ENCODE results near the gene ZNF800.

The ZNF800 gene

GRCh38 chr7:127332880-127333279 lies 59.6 kb downstream of the ZNF800 start:
- peaks cover 80% of the 10 kb centered on the region for H3K27me3 ChIP-seq
- H3K36me3 ChIP-seq, result no peaks in the 10 kb centered on the region

DNA sequence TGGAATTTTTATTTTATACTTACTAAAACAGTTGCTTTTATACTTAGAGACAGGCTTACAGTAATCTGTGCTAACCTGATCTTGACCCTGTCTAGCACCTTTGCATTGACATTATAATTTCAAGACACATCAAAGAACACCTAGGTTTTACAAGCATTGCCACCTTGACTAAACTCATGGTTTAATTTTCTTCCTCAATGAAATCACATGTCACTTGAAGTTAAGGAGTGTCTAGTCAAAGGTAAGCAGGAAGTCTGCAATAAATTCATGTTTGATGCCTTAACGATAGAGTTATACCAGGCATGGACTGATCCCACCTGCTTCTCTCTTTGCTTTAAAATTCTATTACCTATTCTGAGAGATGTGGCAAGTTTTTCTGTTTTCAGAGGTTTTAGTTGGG lies 62.4 kb downstream of the ZNF800 start:
- Histone ChIP-seq H3K36me3 (no peaks in the 10 kb centered on the region), H3K4me3 (ENCODE audit: low read depth in 1 of 2, low read length in 1 of 2) (no peak overlapping the region), H3K27ac (no peak overlapping the region), H3K27me3 (peaks cover 80% of the 10 kb centered on the region), H3K4me1 (ENCODE audit: control insufficient read depth in 1 of 2, insufficient read depth in 1 of 2, low read depth in 1 of 2, low read length in 1 of 2) (no peaks in the 10 kb centered on the region), H3K9me3 (no peaks in the 10 kb centered on the region)
- TF ChIP-seq, protein P1, sequence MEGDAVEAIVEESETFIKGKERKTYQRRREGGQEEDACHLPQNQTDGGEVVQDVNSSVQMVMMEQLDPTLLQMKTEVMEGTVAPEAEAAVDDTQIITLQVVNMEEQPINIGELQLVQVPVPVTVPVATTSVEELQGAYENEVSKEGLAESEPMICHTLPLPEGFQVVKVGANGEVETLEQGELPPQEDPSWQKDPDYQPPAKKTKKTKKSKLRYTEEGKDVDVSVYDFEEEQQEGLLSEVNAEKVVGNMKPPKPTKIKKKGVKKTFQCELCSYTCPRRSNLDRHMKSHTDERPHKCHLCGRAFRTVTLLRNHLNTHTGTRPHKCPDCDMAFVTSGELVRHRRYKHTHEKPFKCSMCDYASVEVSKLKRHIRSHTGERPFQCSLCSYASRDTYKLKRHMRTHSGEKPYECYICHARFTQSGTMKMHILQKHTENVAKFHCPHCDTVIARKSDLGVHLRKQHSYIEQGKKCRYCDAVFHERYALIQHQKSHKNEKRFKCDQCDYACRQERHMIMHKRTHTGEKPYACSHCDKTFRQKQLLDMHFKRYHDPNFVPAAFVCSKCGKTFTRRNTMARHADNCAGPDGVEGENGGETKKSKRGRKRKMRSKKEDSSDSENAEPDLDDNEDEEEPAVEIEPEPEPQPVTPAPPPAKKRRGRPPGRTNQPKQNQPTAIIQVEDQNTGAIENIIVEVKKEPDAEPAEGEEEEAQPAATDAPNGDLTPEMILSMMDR (IDR thresholded peaks at IDR 0.05), result no peak

More at GRCh38 chr7:127332880-127333279, 59.6 kb downstream of the ZNF800 start:
- no peaks in the 10 kb centered on the region for H3K4me1 ChIP-seq (ENCODE audit: control insufficient read depth in 1 of 2, insufficient read depth in 1 of 2, low read depth in 1 of 2, low read length in 1 of 2)
- H3K9me3 ChIP-seq, result no peaks in the 10 kb centered on the region
- H3K27ac ChIP-seq, result no peak overlapping the region
- H3K4me3 ChIP-seq (ENCODE audit: low read depth in 1 of 2, low read length in 1 of 2), result no peak overlapping the region
- TF ChIP-seq, protein P1 (IDR thresholded peaks at IDR 0.05), result no peak

DNA sequence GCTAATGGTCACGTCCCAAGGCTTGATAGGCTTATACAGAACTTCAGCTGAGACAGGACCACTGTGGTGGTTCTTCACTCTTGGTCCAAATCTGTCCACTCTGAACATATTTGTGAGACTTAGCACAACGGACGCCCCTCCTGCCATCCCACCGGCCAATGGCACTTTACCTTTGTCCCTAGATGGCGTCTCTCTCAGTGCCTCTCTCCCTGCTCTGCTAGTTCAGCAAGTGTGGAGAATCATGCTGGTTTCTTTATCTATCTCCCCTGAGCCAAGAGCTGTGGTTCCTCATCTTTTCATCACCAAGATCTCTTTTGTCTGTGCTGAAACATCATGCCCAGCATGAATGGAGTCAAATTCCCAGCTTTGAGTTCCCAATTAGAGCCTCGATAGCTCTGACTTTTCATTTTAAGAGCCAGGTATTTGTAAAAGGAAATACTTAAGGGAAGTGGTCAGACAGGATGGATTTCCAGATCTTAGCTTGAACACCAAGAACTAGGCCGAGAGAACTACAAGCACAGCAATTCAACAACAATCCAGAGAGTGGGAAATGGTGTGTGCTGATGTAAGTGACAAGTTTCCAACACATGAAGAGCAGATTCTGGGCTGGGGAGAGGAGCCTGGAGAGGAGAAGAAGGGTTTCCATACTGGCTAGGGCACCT lies 69.5 kb downstream of the ZNF800 start:
- H3K27me3 ChIP-seq, result peaks cover 54% of the 10 kb centered on the region
- H3K9me3 ChIP-seq, result no peaks in the 10 kb centered on the region
- TF ChIP-seq, protein P1 (IDR thresholded peaks at IDR 0.05), result no peak
- no peaks in the 10 kb centered on the region for H3K4me1 ChIP-seq (ENCODE audit: control insufficient read depth in 1 of 2, insufficient read depth in 1 of 2, low read depth in 1 of 2, low read length in 1 of 2)
- no peak overlapping the region for H3K27ac ChIP-seq
- H3K4me3 ChIP-seq (ENCODE audit: low read depth in 1 of 2, low read length in 1 of 2), result no peak overlapping the region
- no peaks in the 10 kb centered on the region for H3K36me3 ChIP-seq

DNA sequence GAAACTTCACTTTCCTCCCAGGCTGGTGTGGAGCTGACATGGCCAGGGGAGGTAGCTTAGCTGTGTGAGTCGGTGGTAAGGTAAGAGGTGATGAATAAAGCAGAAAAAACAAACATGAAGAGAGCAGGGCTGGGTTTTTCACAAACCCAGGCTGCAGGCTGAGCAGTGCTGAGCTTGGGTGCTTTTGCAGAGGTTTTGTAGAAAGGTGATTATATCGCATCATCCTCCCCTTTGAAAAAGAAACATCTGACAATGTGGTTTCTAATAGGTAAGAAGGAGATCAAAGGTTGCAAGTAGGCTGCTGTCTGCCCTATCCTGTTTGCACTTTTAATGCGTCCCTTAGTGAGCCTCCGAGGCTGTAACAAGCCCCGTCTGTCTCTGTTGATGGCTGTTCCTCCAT lies 70.2 kb downstream of the ZNF800 start:
- Histone ChIP-seq H3K27me3 (peaks cover 51% of the 10 kb centered on the region), H3K9me3 (no peaks in the 10 kb centered on the region), H3K27ac (no peak overlapping the region), H3K4me3 (ENCODE audit: low read depth in 1 of 2, low read length in 1 of 2) (no peak overlapping the region), H3K4me1 (ENCODE audit: control insufficient read depth in 1 of 2, insufficient read depth in 1 of 2, low read depth in 1 of 2, low read length in 1 of 2) (no peaks in the 10 kb centered on the region), H3K36me3 (no peaks in the 10 kb centered on the region)
- TF ChIP-seq, protein P1 (IDR thresholded peaks at IDR 0.05), result no peak

DNA sequence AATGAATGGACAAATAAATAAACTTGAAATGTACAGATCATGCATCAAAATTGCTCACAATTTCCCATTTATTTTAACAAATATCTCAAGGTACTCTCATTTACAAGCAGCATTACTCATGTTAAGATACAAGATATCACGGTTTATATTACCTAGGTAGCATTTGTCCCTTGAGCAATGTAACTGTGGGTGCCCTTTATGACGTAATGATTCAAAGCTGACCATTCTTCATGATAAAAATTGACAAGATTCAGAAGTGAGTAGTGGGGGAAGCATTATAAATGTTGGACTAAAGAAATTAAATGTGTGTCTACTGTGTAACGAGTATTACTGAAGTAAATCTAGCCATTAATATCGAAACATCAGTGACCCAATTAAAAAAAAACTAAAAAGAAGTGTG lies 71.5 kb downstream of the ZNF800 start:
- Histone ChIP-seq H3K4me1 (ENCODE audit: control insufficient read depth in 1 of 2, insufficient read depth in 1 of 2, low read depth in 1 of 2, low read length in 1 of 2) (no peaks in the 10 kb centered on the region), H3K36me3 (no peaks in the 10 kb centered on the region), H3K9me3 (no peaks in the 10 kb centered on the region), H3K27ac (no peak overlapping the region), H3K4me3 (ENCODE audit: low read depth in 1 of 2, low read length in 1 of 2) (no peak overlapping the region), H3K27me3 (peaks cover 39% of the 10 kb centered on the region)
- TF ChIP-seq, protein P1 (IDR thresholded peaks at IDR 0.05), result no peak

Measured in neutrophil (primary cell).